ENCODE data around the gene MUC22. TPM values are rescaled to one million over a fixed set of nuclear protein-coding genes. Genes with fewer than 3 reads are reported as not detected.
"Not testable (repeated sequence)": the region's sequence is repeated elsewhere in the genome, so short reads cannot be mapped to it uniquely, and the experiment has no call there.

MUC22 gene
- total RNA-seq (2014; rRNA removed; shearing (Covaris generic)) = not detected in 2 replicates

GRCh38 chr6:31010393-31011060 is at the start of gene MUC22:
Gene MUC22 (plus strand): TSS chr6:31010474. CDS start chr6:31010707, 233 bp downstream.
- H3K4me1 ChIP-seq = peaks cover 3% of the 10 kb centered on the region
- no peak within 1 kb of the TSS for H3K27ac ChIP-seq
- DNase-seq = no peak
- H3K36me3 ChIP-seq = no peaks in the 10 kb centered on the region
- no peaks in the 10 kb centered on the region; the same call in 1 of the 2 replicates for H3K27me3 ChIP-seq
- no peak within 1 kb of the TSS for H3K4me3 ChIP-seq
- H3K9me3 ChIP-seq (replicated peaks) = no peaks in the 10 kb centered on the region

- no peaks in the 10 kb centered on the region for H3K36me3 ChIP-seq
- no peaks in the 10 kb centered on the region for H3K9me3 ChIP-seq (replicated peaks)
- H3K27ac ChIP-seq = no peak overlapping the region
- no peaks in the 10 kb centered on the region; the same call in 1 of the 2 replicates for H3K27me3 ChIP-seq
- DNase-seq = no peak
- H3K4me3 ChIP-seq = no peak overlapping the region
- H3K4me1 ChIP-seq = no peaks in the 10 kb centered on the region
Measured at GRCh38 chr6:30960907-30961673, 49.2 kb upstream of the MUC22 start.

- Histone ChIP-seq H3K4me1 (no peaks in the 10 kb centered on the region), H3K9me3 (replicated peaks) (no peaks in the 10 kb centered on the region)
- DNase-seq = no peak
Measured at GRCh38 chr6:30962716-30963115, 47.6 kb upstream of the MUC22 start.

GRCh38 chr6:30963641-30964040 is 46.6 kb upstream of the MUC22 start:
- Histone ChIP-seq H3K27ac (no peak overlapping the region), H3K27me3 (no peaks in the 10 kb centered on the region), H3K4me1 (no peaks in the 10 kb centered on the region), H3K36me3 (no peaks in the 10 kb centered on the region), H3K9me3 (replicated peaks) (no peaks in the 10 kb centered on the region), H3K4me3 (no peak overlapping the region)
- no peak for DNase-seq

More at GRCh38 chr6:30962716-30963115, 47.6 kb upstream of the MUC22 start:
- no peak overlapping the region for H3K4me3 ChIP-seq
- no peaks in the 10 kb centered on the region for H3K36me3 ChIP-seq
- no peaks in the 10 kb centered on the region for H3K27me3 ChIP-seq
- no peak overlapping the region for H3K27ac ChIP-seq

GRCh38 chr6:30964075-30964474 is 46.2 kb upstream of the MUC22 start:
- no peak overlapping the region for H3K4me3 ChIP-seq
- no peak overlapping the region for H3K27ac ChIP-seq
- H3K4me1 ChIP-seq = no peaks in the 10 kb centered on the region
- no peaks in the 10 kb centered on the region for H3K36me3 ChIP-seq
- no peak for DNase-seq
- no peaks in the 10 kb centered on the region for H3K27me3 ChIP-seq
- no peaks in the 10 kb centered on the region for H3K9me3 ChIP-seq (replicated peaks)

- Histone ChIP-seq H3K27ac (no peak overlapping the region), H3K36me3 (no peaks in the 10 kb centered on the region), H3K4me3 (no peak overlapping the region), H3K9me3 (replicated peaks) (no peaks in the 10 kb centered on the region), H3K4me1 (no peaks in the 10 kb centered on the region), H3K27me3 (no peaks in the 10 kb centered on the region)
- DNase-seq = no peak
Measured at GRCh38 chr6:30965140-30965601, 45.1 kb upstream of the MUC22 start.

- H3K9me3 ChIP-seq (replicated peaks) = no peaks in the 10 kb centered on the region
- no peak overlapping the region for H3K4me3 ChIP-seq
- H3K4me1 ChIP-seq = no peaks in the 10 kb centered on the region
- DNase-seq = no peak
- H3K27ac ChIP-seq = no peak overlapping the region
- H3K27me3 ChIP-seq = no peaks in the 10 kb centered on the region
- no peaks in the 10 kb centered on the region for H3K36me3 ChIP-seq
Measured at GRCh38 chr6:30966154-30966553, 44.1 kb upstream of the MUC22 start.

- H3K9me3 ChIP-seq (replicated peaks); H3K27me3 ChIP-seq; H3K4me1 ChIP-seq; DNase-seq; H3K27ac ChIP-seq; H3K36me3 ChIP-seq; H3K4me3 ChIP-seq: not testable (repeated sequence)
Measured at GRCh38 chr6:30969171-30969570, 41.1 kb upstream of the MUC22 start.

- Histone ChIP-seq H3K4me3 (no peak overlapping the region), H3K27me3 (no peaks in the 10 kb centered on the region), H3K27ac (no peak overlapping the region), H3K36me3 (no peaks in the 10 kb centered on the region), H3K4me1 (no peaks in the 10 kb centered on the region), H3K9me3 (replicated peaks) (no peaks in the 10 kb centered on the region)
- DNase-seq = no peak
Measured at GRCh38 chr6:30970946-30971345, 39.3 kb upstream of the MUC22 start.

GRCh38 chr6:30972816-30973215 is 37.5 kb upstream of the MUC22 start:
- H3K36me3 ChIP-seq = no peaks in the 10 kb centered on the region
- DNase-seq = no peak
- H3K4me1 ChIP-seq = no peaks in the 10 kb centered on the region
- H3K4me3 ChIP-seq = no peak overlapping the region
- H3K27ac ChIP-seq = no peak overlapping the region
- no peaks in the 10 kb centered on the region for H3K27me3 ChIP-seq
- H3K9me3 ChIP-seq (replicated peaks) = no peaks in the 10 kb centered on the region

GRCh38 chr6:30974490-30975252 is 35.6 kb upstream of the MUC22 start:
- Histone ChIP-seq H3K4me1 (no peaks in the 10 kb centered on the region), H3K4me3 (no peak overlapping the region), H3K27ac (no peak overlapping the region), H3K9me3 (replicated peaks) (no peaks in the 10 kb centered on the region), H3K27me3 (0 out of 2 replicates have a peak, but pooled peaks cover 5% of the 10 kb centered on the region), H3K36me3 (no peaks in the 10 kb centered on the region)
- DNase-seq = no peak

- no peak for DNase-seq
- no peak overlapping the region for H3K4me3 ChIP-seq
- no peak overlapping the region for H3K27ac ChIP-seq
- no peaks in the 10 kb centered on the region for H3K4me1 ChIP-seq
- 0 out of 2 replicates have a peak, but pooled peaks cover 5% of the 10 kb centered on the region for H3K27me3 ChIP-seq
- no peaks in the 10 kb centered on the region for H3K36me3 ChIP-seq
- no peaks in the 10 kb centered on the region for H3K9me3 ChIP-seq (replicated peaks)
Measured at GRCh38 chr6:30979141-30979540, 31.1 kb upstream of the MUC22 start.

- Histone ChIP-seq H3K36me3 (no peaks in the 10 kb centered on the region), H3K4me3 (no peak overlapping the region), H3K27me3 (0 out of 2 replicates have a peak, but pooled peaks cover 5% of the 10 kb centered on the region), H3K4me1 (no peaks in the 10 kb centered on the region), H3K27ac (no peak overlapping the region), H3K9me3 (replicated peaks) (no peaks in the 10 kb centered on the region)
- DNase-seq = no peak
Measured at GRCh38 chr6:30979690-30980089, 30.6 kb upstream of the MUC22 start.

GRCh38 chr6:30981942-30982772 is 28.1 kb upstream of the MUC22 start:
- H3K36me3 ChIP-seq = no peaks in the 10 kb centered on the region
- H3K27me3 ChIP-seq = 0 out of 2 replicates have a peak, but pooled peaks cover 5% of the 10 kb centered on the region
- H3K9me3 ChIP-seq (replicated peaks) = no peaks in the 10 kb centered on the region
- H3K27ac ChIP-seq = no peak overlapping the region
- no peak overlapping the region for H3K4me3 ChIP-seq
- peak in 1 of 2 experiments; percentile 26 for DNase-seq
- no peaks in the 10 kb centered on the region for H3K4me1 ChIP-seq

Measured in SJCRH30 (cell line).